BE2C (cell line): ENCODE data around the gene RPA3.
A peak's percentile ranks its signal among the peaks of the same experiment; 100 is the strongest.
"Not testable (repeated sequence)": the region's sequence is repeated elsewhere in the genome, so short reads cannot be mapped to it uniquely, and the experiment has no call there.

ENCODE experiments used
- DNase-seq: peaks from one replicate; pipeline ENCODE4 v3.0.0-alpha.2; 2020
- H3K27me3 ChIP-seq: fragments of 250-450 bp; sonication (Bioruptor Pico); 2 replicates; pipeline ENCODE4 v1.5.1; 2020; ENCODE audit warnings: mild to moderate bottlenecking
- H3K36me3 ChIP-seq: fragments of 250-450 bp; sonication (Bioruptor Pico); 2 replicates; pipeline ENCODE4 v1.5.1; 2020; ENCODE audit warnings: mild to moderate bottlenecking
- H3K4me1 ChIP-seq: fragments of 250-450 bp; sonication (Bioruptor Pico); 2 replicates; pipeline ENCODE4 v1.5.1; 2020
- H3K4me3 ChIP-seq: 2 replicates; pipeline ENCODE4 v1.5.1; 2011; ENCODE audit warnings: low read depth, low read length
- H3K9me3 ChIP-seq: fragments of 250-450 bp; sonication (Bioruptor Pico); 2 replicates; pipeline ENCODE4 v1.5.1; 2020
- TF ChIP-seq, protein P1 (sequence below): IDR thresholded peaks from 2 replicates; pipeline ENCODE4 v1.5.1; 2012; ENCODE audit warnings: mild to moderate bottlenecking, low read depth, low read length

The RPA3 gene

GRCh38 chr7:7665031-7665430, 53.4 kb downstream of the RPA3 start:
- TF ChIP-seq, protein P1, sequence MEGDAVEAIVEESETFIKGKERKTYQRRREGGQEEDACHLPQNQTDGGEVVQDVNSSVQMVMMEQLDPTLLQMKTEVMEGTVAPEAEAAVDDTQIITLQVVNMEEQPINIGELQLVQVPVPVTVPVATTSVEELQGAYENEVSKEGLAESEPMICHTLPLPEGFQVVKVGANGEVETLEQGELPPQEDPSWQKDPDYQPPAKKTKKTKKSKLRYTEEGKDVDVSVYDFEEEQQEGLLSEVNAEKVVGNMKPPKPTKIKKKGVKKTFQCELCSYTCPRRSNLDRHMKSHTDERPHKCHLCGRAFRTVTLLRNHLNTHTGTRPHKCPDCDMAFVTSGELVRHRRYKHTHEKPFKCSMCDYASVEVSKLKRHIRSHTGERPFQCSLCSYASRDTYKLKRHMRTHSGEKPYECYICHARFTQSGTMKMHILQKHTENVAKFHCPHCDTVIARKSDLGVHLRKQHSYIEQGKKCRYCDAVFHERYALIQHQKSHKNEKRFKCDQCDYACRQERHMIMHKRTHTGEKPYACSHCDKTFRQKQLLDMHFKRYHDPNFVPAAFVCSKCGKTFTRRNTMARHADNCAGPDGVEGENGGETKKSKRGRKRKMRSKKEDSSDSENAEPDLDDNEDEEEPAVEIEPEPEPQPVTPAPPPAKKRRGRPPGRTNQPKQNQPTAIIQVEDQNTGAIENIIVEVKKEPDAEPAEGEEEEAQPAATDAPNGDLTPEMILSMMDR, result no peak
- Histone ChIP-seq H3K27me3 (no peaks in the 10 kb centered on the region; the same call in 1 of the 2 replicates), H3K4me1 (peaks cover 5% of the 10 kb centered on the region), H3K4me3 (no peak overlapping the region), H3K9me3 (no peaks in the 10 kb centered on the region), H3K36me3 (no peaks in the 10 kb centered on the region)
- DNase-seq, result no peak

DNA sequence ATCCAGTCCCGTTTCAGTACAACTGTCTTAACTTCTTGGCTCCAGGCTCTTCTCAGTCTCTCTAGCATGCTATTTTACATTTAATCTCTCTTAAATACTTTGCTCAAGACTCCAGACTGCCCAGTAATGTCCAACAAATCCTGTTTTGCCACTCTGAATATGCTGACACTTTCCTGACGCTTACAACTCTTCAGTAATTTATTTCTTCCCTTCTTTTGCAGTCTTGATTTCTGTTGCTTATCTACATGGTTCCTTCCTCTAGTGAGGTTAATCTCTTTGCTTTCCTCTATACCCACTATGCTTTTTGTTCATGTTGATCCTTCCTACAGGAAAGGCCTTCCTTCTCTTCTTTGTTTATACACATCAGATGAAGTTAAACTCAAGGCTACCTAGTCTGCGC, 54.1 kb downstream of the RPA3 start:
- Histone ChIP-seq H3K9me3 (no peaks in the 10 kb centered on the region), H3K36me3 (no peaks in the 10 kb centered on the region), H3K4me3 (no peak overlapping the region), H3K4me1 (peaks cover 5% of the 10 kb centered on the region), H3K27me3 (no peaks in the 10 kb centered on the region; the same call in 1 of the 2 replicates)
- DNase-seq, result no peak
- TF ChIP-seq, protein P1, result no peak

GRCh38 chr7:7662527-7662926, 55.9 kb downstream of the RPA3 start:
- Histone ChIP-seq H3K4me1 (peaks cover 5% of the 10 kb centered on the region), H3K4me3 (no peak overlapping the region), H3K36me3 (no peaks in the 10 kb centered on the region), H3K9me3 (no peaks in the 10 kb centered on the region), H3K27me3 (no peaks in the 10 kb centered on the region; the same call in 1 of the 2 replicates)
- TF ChIP-seq, protein P1, result peak; percentile 66
- peak; percentile 38 for DNase-seq

DNA sequence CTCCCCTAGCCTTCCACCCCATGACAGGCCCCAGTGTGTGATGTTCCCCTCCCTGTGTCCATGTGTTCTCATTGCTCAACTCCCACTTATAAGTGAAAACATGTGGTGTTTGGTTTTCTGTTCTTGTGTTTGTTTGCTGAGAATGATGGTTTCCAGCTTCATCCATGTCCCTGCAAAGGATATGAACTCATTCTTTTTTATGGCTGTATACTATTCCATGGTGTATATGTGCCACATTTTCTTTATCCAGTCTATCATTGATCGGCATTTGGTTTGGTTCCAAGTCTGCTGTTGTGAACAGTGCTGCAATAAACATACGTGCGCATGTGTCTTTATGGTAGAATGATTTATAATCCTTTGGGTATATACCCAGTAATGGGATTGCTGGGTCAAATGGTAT, 61.9 kb downstream of the RPA3 start:
- not testable (repeated sequence) for DNase-seq, H3K27me3 ChIP-seq, H3K4me3 ChIP-seq, H3K36me3 ChIP-seq, H3K4me1 ChIP-seq, H3K9me3 ChIP-seq

- peak; percentile 48 for DNase-seq
- no peaks in the 10 kb centered on the region for H3K27me3 ChIP-seq
These were observed 63.3 kb downstream of the RPA3 start for GRCh38 chr7:7654964-7655715.

GRCh38 chr7:7653593-7654187, 64.7 kb downstream of the RPA3 start:
- Histone ChIP-seq H3K4me1 (peaks cover 5% of the 10 kb centered on the region; the same call in 1 of the 2 replicates), H3K27me3 (no peaks in the 10 kb centered on the region), H3K4me3 (no peak overlapping the region), H3K9me3 (no peaks in the 10 kb centered on the region), H3K36me3 (no peaks in the 10 kb centered on the region)
- TF ChIP-seq, protein P1, result peak; percentile 68
- peak; percentile 30 for DNase-seq

More at GRCh38 chr7:7654964-7655715, 63.3 kb downstream of the RPA3 start:
- Histone ChIP-seq H3K9me3 (no peaks in the 10 kb centered on the region), H3K36me3 (no peaks in the 10 kb centered on the region), H3K4me1 (peaks cover 5% of the 10 kb centered on the region; the same call in 1 of the 2 replicates), H3K4me3 (no peak overlapping the region)
- TF ChIP-seq, protein P1, result no peak
